ENCODE data around the gene SOAT1.

GRCh38 chr1:179264507-179264906 lies 29.1 kb upstream of the SOAT1 start:
- no peak for TF ChIP-seq CTCF (IDR thresholded peaks at IDR 0.05)
- TF ChIP-seq POLR2A (IDR thresholded peaks at IDR 0.05), result no peak
